ENCODE data around the gene BABAM1.
"Not testable (repeated sequence)": the region's sequence is repeated elsewhere in the genome, so short reads cannot be mapped to it uniquely, and the experiment has no call there.

Gene BABAM1

GRCh38 chr19:17243830-17244617, 23.2 kb upstream of the BABAM1 start:
- no peak for DNase-seq

GRCh38 chr19:17244618-17245534, 22.4 kb upstream of the BABAM1 start:
- DNase-seq = no peak

- DNase-seq = no peak
These were observed 21.7 kb upstream of the BABAM1 start, which contains the start of gene NR2F6 for GRCh38 chr19:17245535-17245984. Gene NR2F6, minus strand, starts transcription at chr19:17245919. Its CDS starts 699 bp downstream, at chr19:17245220.

- DNase-seq = peak; percentile 50 to 64
These were observed 20.4 kb upstream of the BABAM1 start for GRCh38 chr19:17246681-17247425.

- no peak for DNase-seq
These were observed 19.0 kb upstream of the BABAM1 start for GRCh38 chr19:17248011-17248776.

- no peak for DNase-seq
These were observed 17.2 kb upstream of the BABAM1 start for GRCh38 chr19:17249887-17250548.

- no peak for DNase-seq
These were observed 12.6 kb upstream of the BABAM1 start for GRCh38 chr19:17254636-17255035.

- DNase-seq = no peak
These were observed 12.1 kb upstream of the BABAM1 start for GRCh38 chr19:17255150-17255621.

- DNase-seq = no peak
These were observed 11.1 kb upstream of the BABAM1 start for GRCh38 chr19:17256130-17256529.

- no peak for DNase-seq
These were observed 8.0 kb upstream of the BABAM1 start for GRCh38 chr19:17259118-17259780.

- no peak for DNase-seq
These were observed 7.3 kb upstream of the BABAM1 start for GRCh38 chr19:17259934-17260333.

GRCh38 chr19:17260842-17261325, 6.4 kb upstream of the BABAM1 start:
- peak; percentile 69 to 89 for DNase-seq

GRCh38 chr19:17262557-17262956, 4.7 kb upstream of the BABAM1 start:
- no peak for DNase-seq

GRCh38 chr19:17263712-17264640, 3.3 kb upstream of the BABAM1 start:
- DNase-seq = no peak

- DNase-seq = no peak
These were observed 2.6 kb upstream of the BABAM1 start, which contains the start of gene USHBP1 for GRCh38 chr19:17264641-17264979. Gene USHBP1, minus strand, starts transcription at chr19:17264745. Its CDS starts 446 bp downstream, at chr19:17264299.

- no peak for DNase-seq
These were observed 1.2 kb upstream of the BABAM1 start for GRCh38 chr19:17266026-17266425.

- DNase-seq = no peak
These were observed 661 bp upstream of the BABAM1 start for GRCh38 chr19:17266589-17266974.

GRCh38 chr19:17268754-17269153, 1.5 kb downstream of the BABAM1 start:
- no peak for DNase-seq

GRCh38 chr19:17274892-17275291, 7.6 kb downstream of the BABAM1 start:
- not testable (repeated sequence) for DNase-seq

Data from inflammatory macrophage treated with lipopolysaccharide for 1 hour (primary cell).